Smooth muscle cell of the umbilical artery (primary cell): ENCODE measurements around the gene LPAR2. TPM values are rescaled to one million over a fixed set of nuclear protein-coding genes. Genes with fewer than 3 reads are reported as not detected.

Experiments used
- total RNA-seq: library from RNA; depleted of rRNA; stranded (reverse); fragments of >200 nt; gene quantifications from 2 replicates; pipeline ENCODE4 v1.2.3, GENCODE V29; 2014

Gene LPAR2
- total RNA-seq, result 0.89 and 1.6 TPM in 2 replicates

GRCh38 chr19:19627621-19628500 lies at the start of gene LPAR2:
TSS of gene LPAR2 (minus strand) at chr19:19628220. CDS start at chr19:19627275, 945 bp downstream.

GRCh38 chr19:19668230-19669012 lies 40.4 kb upstream of the LPAR2 start, which contains the start of gene ZNF101:
TSS of gene ZNF101 (plus strand) at chr19:19668839. CDS start at chr19:19668964, 125 bp downstream.

GRCh38 chr19:19663256-19664120 lies 35.5 kb upstream of the LPAR2 start, which contains the start of gene ATP13A1:
TSS of gene ATP13A1 (minus strand) at chr19:19663676. CDS start at chr19:19663666, 10 bp downstream.

GRCh38 chr19:19643158-19644053 lies 15.4 kb upstream of the LPAR2 start, which contains the start of gene GMIP:
TSS of gene GMIP (minus strand) at chr19:19643657. CDS start at chr19:19643529, 128 bp downstream.

GRCh38 chr19:19618219-19619051 lies 9.6 kb downstream of the LPAR2 start, which contains the start of gene PBX4:
TSS of gene PBX4 (minus strand) at chr19:19618687. CDS start at chr19:19618629, 58 bp downstream.

Other genes with a start within 250 kb of the LPAR2 start
- 33.3 and 102 TPM in 2 replicates for gene GATAD2A, start 222.5 kb downstream of the LPAR2 start, total RNA-seq
- 1.2 and 2.1 TPM in 2 replicates for gene TSSK6, start 112.7 kb downstream of the LPAR2 start, total RNA-seq
- gene NDUFA13, start 112.0 kb downstream of the LPAR2 start, total RNA-seq, result 87.4 and 119 TPM in 2 replicates
- gene YJEFN3, start 99.3 kb downstream of the LPAR2 start, total RNA-seq, result 0.65 and 0.89 TPM in 2 replicates
- 0.30 and 0.69 TPM in 2 replicates for gene CILP2, start 90.0 kb downstream of the LPAR2 start, total RNA-seq
- 0.55 and 1.2 TPM in 2 replicates for gene PBX4, start 9.5 kb downstream of the LPAR2 start, total RNA-seq
- 5.9 and 10.3 TPM in 2 replicates for gene GMIP, start 15.4 kb upstream of the LPAR2 start, total RNA-seq
- 77.4 and 94.7 TPM in 2 replicates for gene ATP13A1, start 35.5 kb upstream of the LPAR2 start, total RNA-seq
- 3.9 and 5.2 TPM in 2 replicates for gene ZNF101, start 40.6 kb upstream of the LPAR2 start, total RNA-seq
- 5.5 and 8.3 TPM in 2 replicates for gene ZNF14, start 104.9 kb upstream of the LPAR2 start, total RNA-seq
- gene ZNF506, start 193.5 kb upstream of the LPAR2 start, total RNA-seq, result 15.5 and 16.3 TPM in 2 replicates
- 3.2 and 3.3 TPM in 2 replicates for gene ZNF253, start 237.7 kb upstream of the LPAR2 start, total RNA-seq